GM23338 (cell line): ENCODE measurements around the gene EXOC6. TPM values are rescaled to one million over a fixed set of nuclear protein-coding genes. Genes with fewer than 3 reads are reported as not detected.

ENCODE experiments used
- ATAC-seq: fragments of 200-7000 bp; cut with Tn5 transposase; 3 replicates; pipeline ENCODE4 v1.9.1; 2020
- DNase-seq: peaks from one replicate; pipeline ENCODE4 v3.0.0-alpha.2; 2015; ENCODE audit warnings: low spot score
- H2AFZ ChIP-seq: fragments of 200-600 bp; sonication (generic); 2 replicates; pipeline ENCODE4 v1.8.0; 2016; ENCODE audit warnings: antibody characterized with exemption, mild to moderate bottlenecking, moderate library complexity
- H3F3A ChIP-seq: fragments of 200-600 bp; sonication (generic); replicated peaks from 2 replicates; pipeline ENCODE4 v1.8.0; 2017; ENCODE audit warnings: antibody characterized with exemption, mixed run types, low read depth
- H3K27ac ChIP-seq: fragments of 200-600 bp; sonication (generic); 2 replicates; pipeline ENCODE4 v1.6.1; 2016; ENCODE audit warnings: low read depth
- H3K27me3 ChIP-seq: fragments of 200-600 bp; sonication (generic); 2 replicates; pipeline ENCODE4 v1.8.0; 2016; ENCODE audit warnings: mild to moderate bottlenecking, mixed run types, moderate library complexity; ENCODE audit not compliant: insufficient read depth
- H3K36me3 ChIP-seq: fragments of 200-600 bp; sonication (generic); 2 replicates; pipeline ENCODE4 v1.8.0; 2016; ENCODE audit warnings: mild to moderate bottlenecking; ENCODE audit not compliant: insufficient read depth
- H3K4me1 ChIP-seq: fragments of 200-600 bp; sonication (generic); 2 replicates; pipeline ENCODE4 v1.8.0; 2016; ENCODE audit warnings: mild to moderate bottlenecking, moderate library complexity; ENCODE audit not compliant: insufficient read depth
- H3K4me2 ChIP-seq: fragments of 200-600 bp; sonication (generic); 2 replicates; pipeline ENCODE4 v1.7.1; 2017; ENCODE audit warnings: mixed run types
- H3K4me3 ChIP-seq: fragments of 200-600 bp; sonication (generic); 2 replicates; pipeline ENCODE4 v1.6.1; 2016; ENCODE audit warnings: mixed run types
- H3K79me2 ChIP-seq: fragments of 200-600 bp; sonication (generic); replicated peaks from 2 replicates; pipeline ENCODE4 v1.8.0; 2017; ENCODE audit warnings: mild to moderate bottlenecking; ENCODE audit not compliant: insufficient read depth
- H3K9me2 ChIP-seq: fragments of 200-600 bp; sonication (generic); 2 replicates; pipeline ENCODE4 v1.8.0; 2017; ENCODE audit not compliant: insufficient read depth
- H4K20me1 ChIP-seq: fragments of 200-600 bp; sonication (generic); replicated peaks from 2 replicates; pipeline ENCODE4 v1.8.0; 2017; ENCODE audit warnings: mild to moderate bottlenecking; ENCODE audit not compliant: insufficient read depth
- H3K27ac Mint-ChIP-seq: 2 replicates; pipeline ENCODE4 v1.8.0; 2020; ENCODE audit warnings: inconsistent platforms, mild to moderate bottlenecking, moderate library complexity, mixed read lengths
- H3K27me3 Mint-ChIP-seq: 3 replicates; pipeline ENCODE4 v1.8.0; 2022; ENCODE audit warnings: low read depth, mild to moderate bottlenecking, moderate library complexity, mixed read lengths, inconsistent platforms; ENCODE audit not compliant: insufficient read depth, poor library complexity
- H3K36me3 Mint-ChIP-seq: 3 replicates; pipeline ENCODE4 v1.8.0; 2021; ENCODE audit warnings: low read depth, mild to moderate bottlenecking, inconsistent platforms, moderate library complexity, mixed read lengths
- H3K4me1 Mint-ChIP-seq: 3 replicates; pipeline ENCODE4 v1.8.0; 2020; ENCODE audit warnings: mild to moderate bottlenecking, inconsistent platforms, mixed read lengths
- H3K4me3 Mint-ChIP-seq: 3 replicates; pipeline ENCODE4 v1.8.0; 2021; ENCODE audit warnings: moderate library complexity, mild to moderate bottlenecking, inconsistent platforms, mixed read lengths
- H3K9me3 Mint-ChIP-seq: 3 replicates; pipeline ENCODE4 v1.8.0; 2020; ENCODE audit warnings: moderate library complexity, mild to moderate bottlenecking, inconsistent platforms, mixed read lengths
- CREB1 ChIP-seq: fragments of 250-450 bp; sonication (Bioruptor Pico); IDR thresholded peaks from 2 replicates; pipeline ENCODE4 v1.5.0; 2020; ENCODE audit warnings: low read depth, mild to moderate bottlenecking, moderate library complexity
- CTCF ChIP-seq, 2 experiments: fragments of 200-600 bp in 1 of 2; sonication (generic) in 1 of 2; conservative IDR thresholded peaks; 2 replicates each; pipeline versions ENCODE4 v1.5.1 to v1.6.1; 2016 to 2017; ENCODE audit warnings: antibody characterized with exemption in 2 of 2, low read depth in 2 of 2, mild to moderate bottlenecking in 2 of 2, moderate library complexity in 1 of 2
- ETS1 ChIP-seq: IDR thresholded peaks from 2 replicates; pipeline ENCODE4 v1.6.1; 2016; ENCODE audit warnings: antibody characterized with exemption
- EZH2 ChIP-seq: fragments of 200-600 bp; sonication (generic); IDR thresholded peaks from one replicate; pipeline ENCODE4 v1.8.0; 2017; ENCODE audit warnings: antibody characterized with exemption, mild to moderate bottlenecking, low read depth; ENCODE audit not compliant: unreplicated experiment
- EZH2phosphoT487 ChIP-seq: fragments of 200-600 bp; sonication (generic); IDR thresholded peaks from one replicate; pipeline ENCODE4 v1.8.1; 2018; ENCODE audit warnings: antibody characterized with exemption; ENCODE audit not compliant: unreplicated experiment
- JUNB ChIP-seq: IDR thresholded peaks from one replicate; pipeline ENCODE4 v1.6.1; 2016; ENCODE audit warnings: antibody characterized with exemption; ENCODE audit not compliant: unreplicated experiment
- NANOG ChIP-seq: IDR thresholded peaks from 2 replicates; pipeline ENCODE4 v1.6.1; 2016; ENCODE audit warnings: antibody characterized with exemption, borderline replicate concordance
- POLR2AphosphoS5 ChIP-seq: IDR thresholded peaks from 2 replicates; pipeline ENCODE4 v1.6.1; 2016; ENCODE audit warnings: antibody characterized with exemption, low read depth
- STAT1 ChIP-seq: IDR thresholded peaks from one replicate; pipeline ENCODE4 v1.6.1; 2016; ENCODE audit warnings: antibody characterized with exemption; ENCODE audit not compliant: unreplicated experiment
- ZNF114 ChIP-seq: fragments of 250-450 bp; sonication (Bioruptor Pico); IDR thresholded peaks from 2 replicates; pipeline ENCODE4 v1.5.0; 2020; ENCODE audit warnings: mild to moderate bottlenecking, moderate library complexity
- ZNF331 ChIP-seq: fragments of 250-450 bp; sonication (Bioruptor Pico); IDR thresholded peaks from 2 replicates; pipeline ENCODE4 v1.5.0; 2020; ENCODE audit warnings: low read depth, mild to moderate bottlenecking, moderate library complexity
- polyA plus RNA-seq: library from polyadenylated mRNA; unstranded; fragments of >200 nt; fragmentation: Nextera tagmentation; extraction: Ambion mirVana; gene quantifications from 2 replicates; pipeline ENCODE4 v1.2.1, GENCODE V29; 2016
- total RNA-seq: library from RNA; depleted of rRNA; stranded (reverse); fragments of >200 nt; shearing (Covaris generic); gene quantifications from 2 replicates; pipeline ENCODE4 v1.2.3, GENCODE V29; 2014
- TF ChIP-seq, protein P1 (sequence below): fragments of 250-450 bp; sonication (Bioruptor Pico); IDR thresholded peaks from 2 replicates; pipeline ENCODE4 v1.5.0; 2020; ENCODE audit warnings: mild to moderate bottlenecking, moderate library complexity
- TF ChIP-seq, protein P2 (sequence below): IDR thresholded peaks from one replicate; pipeline ENCODE4 v1.6.1; 2018; ENCODE audit warnings: antibody characterized with exemption; ENCODE audit not compliant: unreplicated experiment

EXOC6 gene
- total and polyA plus RNA-seq, 2 experiments from 2014 or later: 5.0 to 6.0 TPM

- Mint-ChIP-seq H3K9me3 (no peaks in the 10 kb centered on the region), H3K27ac (no peak overlapping the region), H3K4me3 (no peak overlapping the region), H3K36me3 (no peaks in the 10 kb centered on the region), H3K4me1 (peaks cover 16% of the 10 kb centered on the region; the same call in 2 of the 3 replicates), H3K27me3 (peaks cover 11% of the 10 kb centered on the region)
- no peaks in the 10 kb centered on the region for H3K9me2 ChIP-seq
- H3K27me3 ChIP-seq: peaks cover 30% of the 10 kb centered on the region
- DNase-seq: no peak
- H3K27ac ChIP-seq: no peak overlapping the region
- H3K79me2 ChIP-seq: no peaks in the 10 kb centered on the region
- TF ChIP-seq, protein P1, sequence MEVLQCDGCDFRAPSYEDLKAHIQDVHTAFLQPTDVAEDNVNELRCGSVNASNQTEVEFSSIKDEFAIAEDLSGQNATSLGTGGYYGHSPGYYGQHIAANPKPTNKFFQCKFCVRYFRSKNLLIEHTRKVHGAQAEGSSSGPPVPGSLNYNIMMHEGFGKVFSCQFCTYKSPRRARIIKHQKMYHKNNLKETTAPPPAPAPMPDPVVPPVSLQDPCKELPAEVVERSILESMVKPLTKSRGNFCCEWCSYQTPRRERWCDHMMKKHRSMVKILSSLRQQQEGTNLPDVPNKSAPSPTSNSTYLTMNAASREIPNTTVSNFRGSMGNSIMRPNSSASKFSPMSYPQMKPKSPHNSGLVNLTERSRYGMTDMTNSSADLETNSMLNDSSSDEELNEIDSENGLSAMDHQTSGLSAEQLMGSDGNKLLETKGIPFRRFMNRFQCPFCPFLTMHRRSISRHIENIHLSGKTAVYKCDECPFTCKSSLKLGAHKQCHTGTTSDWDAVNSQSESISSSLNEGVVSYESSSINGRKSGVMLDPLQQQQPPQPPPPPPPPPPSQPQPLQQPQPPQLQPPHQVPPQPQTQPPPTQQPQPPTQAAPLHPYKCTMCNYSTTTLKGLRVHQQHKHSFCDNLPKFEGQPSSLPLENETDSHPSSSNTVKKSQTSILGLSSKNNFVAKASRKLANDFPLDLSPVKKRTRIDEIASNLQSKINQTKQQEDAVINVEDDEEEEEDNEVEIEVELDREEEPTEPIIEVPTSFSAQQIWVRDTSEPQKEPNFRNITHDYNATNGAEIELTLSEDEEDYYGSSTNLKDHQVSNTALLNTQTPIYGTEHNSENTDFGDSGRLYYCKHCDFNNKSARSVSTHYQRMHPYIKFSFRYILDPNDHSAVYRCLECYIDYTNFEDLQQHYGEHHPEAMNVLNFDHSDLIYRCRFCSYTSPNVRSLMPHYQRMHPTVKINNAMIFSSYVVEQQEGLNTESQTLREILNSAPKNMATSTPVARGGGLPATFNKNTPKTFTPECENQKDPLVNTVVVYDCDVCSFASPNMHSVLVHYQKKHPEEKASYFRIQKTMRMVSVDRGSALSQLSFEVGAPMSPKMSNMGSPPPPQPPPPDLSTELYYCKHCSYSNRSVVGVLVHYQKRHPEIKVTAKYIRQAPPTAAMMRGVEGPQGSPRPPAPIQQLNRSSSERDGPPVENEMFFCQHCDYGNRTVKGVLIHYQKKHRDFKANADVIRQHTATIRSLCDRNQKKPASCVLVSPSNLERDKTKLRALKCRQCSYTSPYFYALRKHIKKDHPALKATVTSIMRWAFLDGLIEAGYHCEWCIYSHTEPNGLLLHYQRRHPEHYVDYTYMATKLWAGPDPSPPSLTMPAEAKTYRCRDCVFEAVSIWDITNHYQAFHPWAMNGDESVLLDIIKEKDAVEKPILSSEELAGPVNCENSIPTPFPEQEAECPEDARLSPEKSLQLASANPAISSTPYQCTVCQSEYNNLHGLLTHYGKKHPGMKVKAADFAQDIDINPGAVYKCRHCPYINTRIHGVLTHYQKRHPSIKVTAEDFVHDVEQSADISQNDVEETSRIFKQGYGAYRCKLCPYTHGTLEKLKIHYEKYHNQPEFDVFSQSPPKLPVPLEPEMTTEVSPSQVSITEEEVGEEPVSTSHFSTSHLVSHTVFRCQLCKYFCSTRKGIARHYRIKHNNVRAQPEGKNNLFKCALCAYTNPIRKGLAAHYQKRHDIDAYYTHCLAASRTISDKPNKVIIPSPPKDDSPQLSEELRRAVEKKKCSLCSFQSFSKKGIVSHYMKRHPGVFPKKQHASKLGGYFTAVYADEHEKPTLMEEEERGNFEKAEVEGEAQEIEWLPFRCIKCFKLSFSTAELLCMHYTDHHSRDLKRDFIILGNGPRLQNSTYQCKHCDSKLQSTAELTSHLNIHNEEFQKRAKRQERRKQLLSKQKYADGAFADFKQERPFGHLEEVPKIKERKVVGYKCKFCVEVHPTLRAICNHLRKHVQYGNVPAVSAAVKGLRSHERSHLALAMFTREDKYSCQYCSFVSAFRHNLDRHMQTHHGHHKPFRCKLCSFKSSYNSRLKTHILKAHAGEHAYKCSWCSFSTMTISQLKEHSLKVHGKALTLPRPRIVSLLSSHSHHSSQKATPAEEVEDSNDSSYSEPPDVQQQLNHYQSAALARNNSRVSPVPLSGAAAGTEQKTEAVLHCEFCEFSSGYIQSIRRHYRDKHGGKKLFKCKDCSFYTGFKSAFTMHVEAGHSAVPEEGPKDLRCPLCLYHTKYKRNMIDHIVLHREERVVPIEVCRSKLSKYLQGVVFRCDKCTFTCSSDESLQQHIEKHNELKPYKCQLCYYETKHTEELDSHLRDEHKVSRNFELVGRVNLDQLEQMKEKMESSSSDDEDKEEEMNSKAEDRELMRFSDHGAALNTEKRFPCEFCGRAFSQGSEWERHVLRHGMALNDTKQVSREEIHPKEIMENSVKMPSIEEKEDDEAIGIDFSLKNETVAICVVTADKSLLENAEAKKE (CRISPR knock-in tag): no peak
- TF ChIP-seq CREB1 (CRISPR knock-in tag) (no peak), EZH2 (no peak), CTCF (conservative IDR thresholded peaks at IDR 0.05; ENCODE audit: low read depth in 2 of 2) (no peak), NANOG (no peak), EZH2phosphoT487 (no peak), POLR2AphosphoS5 (no peak), ETS1 (no peak), ZNF114 (CRISPR knock-in tag) (no peak), JUNB (no peak), ZNF331 (CRISPR knock-in tag) (no peak), STAT1 (no peak)
- TF ChIP-seq, protein P2, sequence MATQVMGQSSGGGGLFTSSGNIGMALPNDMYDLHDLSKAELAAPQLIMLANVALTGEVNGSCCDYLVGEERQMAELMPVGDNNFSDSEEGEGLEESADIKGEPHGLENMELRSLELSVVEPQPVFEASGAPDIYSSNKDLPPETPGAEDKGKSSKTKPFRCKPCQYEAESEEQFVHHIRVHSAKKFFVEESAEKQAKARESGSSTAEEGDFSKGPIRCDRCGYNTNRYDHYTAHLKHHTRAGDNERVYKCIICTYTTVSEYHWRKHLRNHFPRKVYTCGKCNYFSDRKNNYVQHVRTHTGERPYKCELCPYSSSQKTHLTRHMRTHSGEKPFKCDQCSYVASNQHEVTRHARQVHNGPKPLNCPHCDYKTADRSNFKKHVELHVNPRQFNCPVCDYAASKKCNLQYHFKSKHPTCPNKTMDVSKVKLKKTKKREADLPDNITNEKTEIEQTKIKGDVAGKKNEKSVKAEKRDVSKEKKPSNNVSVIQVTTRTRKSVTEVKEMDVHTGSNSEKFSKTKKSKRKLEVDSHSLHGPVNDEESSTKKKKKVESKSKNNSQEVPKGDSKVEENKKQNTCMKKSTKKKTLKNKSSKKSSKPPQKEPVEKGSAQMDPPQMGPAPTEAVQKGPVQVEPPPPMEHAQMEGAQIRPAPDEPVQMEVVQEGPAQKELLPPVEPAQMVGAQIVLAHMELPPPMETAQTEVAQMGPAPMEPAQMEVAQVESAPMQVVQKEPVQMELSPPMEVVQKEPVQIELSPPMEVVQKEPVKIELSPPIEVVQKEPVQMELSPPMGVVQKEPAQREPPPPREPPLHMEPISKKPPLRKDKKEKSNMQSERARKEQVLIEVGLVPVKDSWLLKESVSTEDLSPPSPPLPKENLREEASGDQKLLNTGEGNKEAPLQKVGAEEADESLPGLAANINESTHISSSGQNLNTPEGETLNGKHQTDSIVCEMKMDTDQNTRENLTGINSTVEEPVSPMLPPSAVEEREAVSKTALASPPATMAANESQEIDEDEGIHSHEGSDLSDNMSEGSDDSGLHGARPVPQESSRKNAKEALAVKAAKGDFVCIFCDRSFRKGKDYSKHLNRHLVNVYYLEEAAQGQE: no peak
- peaks cover 29% of the 10 kb centered on the region for H3K4me1 ChIP-seq
- no peaks in the 10 kb centered on the region for H3K36me3 ChIP-seq
- H4K20me1 ChIP-seq: peaks cover 4% of the 10 kb centered on the region; the same call in 1 of the 2 replicates
- no peak for ATAC-seq
- no peak overlapping the region for H3K4me2 ChIP-seq
- H3K4me3 ChIP-seq: no peak overlapping the region
- no peak overlapping the region for H2AFZ ChIP-seq
- H3F3A ChIP-seq: 0 out of 2 replicates have a peak, but pooled peaks cover 3% of the 10 kb centered on the region
Observed at GRCh38 chr10:93054486-93054885, 206.2 kb downstream of the EXOC6 start.
